Stomach (tissue), 4 donors: ENCODE data around the gene PPP1R13B.

Source experiments
- EP300 ChIP-seq: sonication (generic); formaldehyde crosslinking; IDR thresholded peaks from one replicate; pipeline ENCODE4 v1.6.1; 2017; ENCODE audit warnings: antibody characterized with exemption
- POLR2A ChIP-seq, 4 donors: fragments of 450-650 bp; IDR thresholded peaks; one replicate each; pipeline ENCODE4 v1.6.1; 2016; ENCODE audit warnings: antibody characterized with exemption in 4 of 4, control low read depth in 2 of 4, mild to moderate bottlenecking in 1 of 4, moderate library complexity in 1 of 4
- POLR2AphosphoS5 ChIP-seq, 3 donors: sonication (generic); formaldehyde crosslinking; IDR thresholded peaks; one replicate each; pipeline ENCODE4 v1.6.1; 2016; ENCODE audit warnings: antibody characterized with exemption in 3 of 3
- TF ChIP-seq, protein P1 (sequence below), 7 experiments: fragments of 450-650 bp in 4 of 7; fragments of 200-600 bp in 3 of 7; sonication (generic) in 3 of 7; IDR thresholded peaks; one replicate each; pipeline ENCODE4 v1.5.1; 2016 to 2019; ENCODE audit warnings: antibody characterized with exemption in 7 of 7, control low read depth in 2 of 7, mild to moderate bottlenecking in 1 of 7

DNA sequence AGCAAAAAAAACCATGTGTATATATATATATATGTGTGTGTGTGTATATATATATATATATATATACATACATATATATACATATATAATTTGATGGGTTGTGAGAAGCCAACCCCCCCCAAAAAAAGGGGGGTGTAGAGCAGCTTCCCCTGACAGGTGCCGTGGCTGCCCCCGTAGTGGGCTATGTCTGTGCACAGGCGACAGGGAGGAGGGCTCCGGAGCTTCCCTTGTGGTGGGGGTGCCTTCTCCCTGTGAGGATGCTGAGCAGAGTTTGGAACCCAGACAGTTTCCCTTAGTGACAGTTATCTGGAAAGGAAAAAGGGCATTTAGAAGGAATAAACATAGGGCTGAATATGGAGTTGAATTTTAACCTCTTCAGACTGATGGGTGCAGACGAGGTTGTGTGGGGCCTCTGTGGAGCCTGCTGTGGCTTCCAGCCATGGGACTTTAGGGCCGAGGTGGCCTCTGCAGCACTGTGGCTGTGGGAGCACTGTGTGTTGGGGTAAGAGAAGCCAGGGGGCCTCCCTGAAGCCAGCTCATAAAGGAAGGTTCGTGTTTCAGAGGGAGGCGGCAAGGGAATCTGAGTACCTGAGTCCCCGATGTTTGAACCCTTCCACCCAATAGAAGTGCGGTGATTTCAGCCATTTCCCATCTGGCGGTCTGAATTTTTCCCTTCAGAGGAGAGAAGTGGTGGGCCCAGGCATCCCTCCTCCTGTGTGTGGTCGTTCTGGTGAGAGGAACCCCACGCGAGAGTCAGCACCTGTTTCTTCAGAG lies 151.9 kb downstream of the PPP1R13B start:
- no peak for TF ChIP-seq EP300
- TF ChIP-seq, protein P1, sequence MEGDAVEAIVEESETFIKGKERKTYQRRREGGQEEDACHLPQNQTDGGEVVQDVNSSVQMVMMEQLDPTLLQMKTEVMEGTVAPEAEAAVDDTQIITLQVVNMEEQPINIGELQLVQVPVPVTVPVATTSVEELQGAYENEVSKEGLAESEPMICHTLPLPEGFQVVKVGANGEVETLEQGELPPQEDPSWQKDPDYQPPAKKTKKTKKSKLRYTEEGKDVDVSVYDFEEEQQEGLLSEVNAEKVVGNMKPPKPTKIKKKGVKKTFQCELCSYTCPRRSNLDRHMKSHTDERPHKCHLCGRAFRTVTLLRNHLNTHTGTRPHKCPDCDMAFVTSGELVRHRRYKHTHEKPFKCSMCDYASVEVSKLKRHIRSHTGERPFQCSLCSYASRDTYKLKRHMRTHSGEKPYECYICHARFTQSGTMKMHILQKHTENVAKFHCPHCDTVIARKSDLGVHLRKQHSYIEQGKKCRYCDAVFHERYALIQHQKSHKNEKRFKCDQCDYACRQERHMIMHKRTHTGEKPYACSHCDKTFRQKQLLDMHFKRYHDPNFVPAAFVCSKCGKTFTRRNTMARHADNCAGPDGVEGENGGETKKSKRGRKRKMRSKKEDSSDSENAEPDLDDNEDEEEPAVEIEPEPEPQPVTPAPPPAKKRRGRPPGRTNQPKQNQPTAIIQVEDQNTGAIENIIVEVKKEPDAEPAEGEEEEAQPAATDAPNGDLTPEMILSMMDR (IDR thresholded peaks at IDR 0.05) = no peak
- no peak for TF ChIP-seq POLR2A (IDR thresholded peaks at IDR 0.05)
- TF ChIP-seq POLR2AphosphoS5 (IDR thresholded peaks at IDR 0.05) = no peak
